HCT116 (cell line): ENCODE data around the gene TEX55. TPM values are rescaled to one million over a fixed set of nuclear protein-coding genes. Genes with fewer than 3 reads are reported as not detected.

Source experiments
- ATAC-seq: fragments of 200-7000 bp; cut with Tn5 transposase; 2 replicates; pipeline ENCODE4 v1.9.1; 2020; ENCODE audit warnings: mild to moderate bottlenecking, moderate library complexity
- BruUV-seq: library from RNA; stranded (reverse); fragments of 400-500 nt; replicated peaks from 2 replicates; lab custom pipeline; 2021; lab: Mats Ljungman, UMichigan
- CTCF ChIA-PET: fragments of 300-600 bp; sonication (Branson Sonifier 250); formaldehyde crosslinking; loops from one replicate; lab custom pipeline; 2021; ENCODE audit warnings: antibody characterized with exemption; lab: Charles Lee
- POLR2A ChIA-PET: fragments of 300-600, 350-600 bp; sonication (Branson Sonifier 250); formaldehyde crosslinking; loops from one replicate; lab custom pipeline; 2021; ENCODE audit warnings: antibody characterized with exemption; lab: Charles Lee
- RAD21 ChIA-PET, 2 experiments: fragments of 300-600 bp; sonication (Branson Sonifier 250); formaldehyde crosslinking; loops; one replicate each; lab custom pipeline; 2023; ENCODE audit warnings: low total read pairs in 2 of 2; ENCODE audit not compliant: uncharacterized antibody in 2 of 2, unreplicated experiment in 2 of 2, low non-redundant PET in 1 of 2; lab: Charles Lee
- DNase-seq: peaks from one replicate; pipeline ENCODE4 v3.0.0-alpha.2; 2010; ENCODE audit warnings: low read depth, low spot score
- H2AFZ ChIP-seq: fragments of 200-600 bp; shearing (Covaris generic), sonication (generic); 2 replicates; pipeline ENCODE4 v1.6.1; 2017; ENCODE audit warnings: low read depth, mixed run types, mixed read lengths, antibody characterized with exemption, low read length; ENCODE audit not compliant: poor library complexity, severe bottlenecking
- H3K27ac ChIP-seq: 2 replicates; pipeline ENCODE4 v1.5.1; 2012; ENCODE audit warnings: low read depth, low read length
- H3K27me3 ChIP-seq: fragments of 200-600 bp; sonication (generic); 2 replicates; pipeline ENCODE4 v1.6.1; 2016; ENCODE audit warnings: mixed run types, low read length, mixed read lengths; ENCODE audit not compliant: insufficient read depth
- H3K36me3 ChIP-seq, 2 experiments: fragments of 200-500 bp in 1 of 2; fragments of 200-600 bp in 1 of 2; sonication (Bioruptor generic) in 1 of 2; sonication (generic) in 1 of 2; 2 replicates each; pipeline versions ENCODE4 v1.5.1 to v1.6.1; 2014 to 2016; ENCODE audit warnings: low read length in 2 of 2, inconsistent platforms in 1 of 2, mixed read lengths in 1 of 2, mixed run types in 1 of 2; ENCODE audit not compliant: insufficient read depth in 2 of 2, control insufficient read depth in 1 of 2
- H3K4me1 ChIP-seq, 2 experiments: fragments of 200-600 bp in 1 of 2; sonication (generic) in 1 of 2; 2 replicates each; pipeline versions ENCODE4 v1.5.1 to v1.6.1; 2012 to 2017; ENCODE audit warnings: low read length in 2 of 2, inconsistent platforms in 1 of 2, mild to moderate bottlenecking in 1 of 2, mixed read lengths in 1 of 2, mixed run types in 1 of 2, moderate library complexity in 1 of 2; ENCODE audit not compliant: insufficient read depth in 2 of 2, control insufficient read depth in 1 of 2
- H3K4me2 ChIP-seq: fragments of 200-600 bp; sonication (generic); 2 replicates; pipeline ENCODE4 v1.6.1; 2017; ENCODE audit warnings: mixed run types, low read length, mixed read lengths
- H3K4me3 ChIP-seq, 2 experiments: fragments of 200-600 bp in 1 of 2; sonication (generic) in 1 of 2; replicated peaks in 1 of 2; 2 replicates each; pipeline ENCODE4 v1.5.1; 2011 to 2016; ENCODE audit warnings: low read length in 2 of 2, control low read depth in 1 of 2, low read depth in 1 of 2, mild to moderate bottlenecking in 1 of 2, mixed read lengths in 1 of 2, mixed run types in 1 of 2
- H3K79me2 ChIP-seq: fragments of 200-600 bp; sonication (generic); 2 replicates; pipeline ENCODE4 v1.6.1; 2017; ENCODE audit warnings: mild to moderate bottlenecking, mixed run types, low read length, moderate library complexity, mixed read lengths; ENCODE audit not compliant: insufficient read depth
- H3K9ac ChIP-seq: fragments of 200-600 bp; sonication (generic); 2 replicates; pipeline ENCODE4 v1.6.1; 2016; ENCODE audit warnings: low read length, mixed read lengths
- H3K9me2 ChIP-seq: fragments of 200-600 bp; sonication (generic), shearing (Covaris generic); 2 replicates; pipeline ENCODE4 v1.6.1; 2017; ENCODE audit warnings: mixed run types, mild to moderate bottlenecking, moderate library complexity; ENCODE audit not compliant: insufficient read depth
- H3K9me3 ChIP-seq, 2 experiments: fragments of 200-500 bp in 1 of 2; fragments of 200-600 bp in 1 of 2; sonication (Bioruptor generic) in 1 of 2; sonication (generic) in 1 of 2; 2 replicates each; pipeline ENCODE4 v1.6.1; 2014 to 2017; ENCODE audit warnings: low read length in 2 of 2, mixed read lengths in 2 of 2, inconsistent platforms in 1 of 2, low read depth in 1 of 2, mild to moderate bottlenecking in 1 of 2, mixed run types in 1 of 2, moderate library complexity in 1 of 2; ENCODE audit not compliant: control insufficient read depth in 1 of 2, insufficient read depth in 1 of 2
- H4K20me1 ChIP-seq: fragments of 200-600 bp; sonication (generic), shearing (Covaris generic); 2 replicates; pipeline ENCODE4 v1.6.1; 2017; ENCODE audit warnings: mixed run types, mild to moderate bottlenecking, moderate library complexity; ENCODE audit not compliant: insufficient read depth
- CBX3 ChIP-seq: IDR thresholded peaks from 2 replicates; pipeline ENCODE4 v1.6.1; 2012; ENCODE audit warnings: low read depth
- CEBPB ChIP-seq: IDR thresholded peaks from 2 replicates; pipeline ENCODE4 v1.6.1; 2012; ENCODE audit warnings: low read depth
- EGR1 ChIP-seq: IDR thresholded peaks from 2 replicates; pipeline ENCODE4 v1.6.1; 2012; ENCODE audit warnings: low read depth
- ELF1 ChIP-seq: IDR thresholded peaks from 2 replicates; pipeline ENCODE4 v1.6.1; 2012; ENCODE audit warnings: low read depth, borderline replicate concordance
- FOSL1 ChIP-seq: IDR thresholded peaks from 2 replicates; pipeline ENCODE4 v1.6.1; 2012; ENCODE audit warnings: low read depth
- POLR2A ChIP-seq: IDR thresholded peaks from 2 replicates; pipeline ENCODE4 v1.7.0; 2011; ENCODE audit warnings: borderline replicate concordance; ENCODE audit not compliant: insufficient read depth, insufficient read length; ENCODE audit errors: extremely low read depth
- TCF7L2 ChIP-seq: IDR thresholded peaks from 2 replicates; pipeline ENCODE4 v1.7.0; 2011; ENCODE audit warnings: borderline replicate concordance, inconsistent platforms; ENCODE audit not compliant: insufficient read depth, insufficient read length; ENCODE audit errors: extremely low read depth
- intact Hi-C: fragments of 100-400 bp; cut with micrococcal nuclease; formaldehyde crosslinking; loops from 2 replicates; pipeline ENCODE4 v1.10.0; 2022
- total RNA-seq: library from RNA; stranded (reverse); gene quantifications from one replicate; pipeline ENCODE4 v1.2.1, GENCODE V29; 2021; ENCODE audit not compliant: unreplicated experiment
- TF ChIP-seq, protein P1 (sequence below): IDR thresholded peaks from 2 replicates; pipeline ENCODE4 v1.6.1; 2012
- TF ChIP-seq, protein P2 (sequence below): IDR thresholded peaks from 2 replicates; pipeline ENCODE4 v1.6.1; 2011; ENCODE audit warnings: mild to moderate bottlenecking, low read length, moderate library complexity; ENCODE audit not compliant: insufficient replicate concordance; ENCODE audit errors: extremely low read depth
- TF ChIP-seq, protein P3 (sequence below): IDR thresholded peaks from 2 replicates; pipeline ENCODE4 v1.6.1; 2012; ENCODE audit warnings: low read depth
- TF ChIP-seq, protein P4 (sequence below), 3 experiments: fragments of 200-600 bp in 1 of 3; sonication (generic) in 1 of 3; IDR thresholded peaks in 2 of 3; conservative IDR thresholded peaks in 1 of 3; 2 replicates each; pipeline ENCODE4 v1.5.1; 2012 to 2017; ENCODE audit warnings: low read depth in 2 of 3, low read length in 2 of 3, antibody characterized with exemption in 1 of 3, borderline replicate concordance in 1 of 3, control low read depth in 1 of 3, mild to moderate bottlenecking in 1 of 3, mixed read lengths in 1 of 3, mixed run types in 1 of 3, moderate library complexity in 1 of 3; ENCODE audit not compliant: insufficient read depth in 1 of 3
- TF ChIP-seq, protein P5 (sequence below): IDR thresholded peaks from 2 replicates; pipeline ENCODE4 v1.6.1; 2012

TEX55 gene
- total RNA-seq, 1 experiment from 2014 or later, result not detected

DNA sequence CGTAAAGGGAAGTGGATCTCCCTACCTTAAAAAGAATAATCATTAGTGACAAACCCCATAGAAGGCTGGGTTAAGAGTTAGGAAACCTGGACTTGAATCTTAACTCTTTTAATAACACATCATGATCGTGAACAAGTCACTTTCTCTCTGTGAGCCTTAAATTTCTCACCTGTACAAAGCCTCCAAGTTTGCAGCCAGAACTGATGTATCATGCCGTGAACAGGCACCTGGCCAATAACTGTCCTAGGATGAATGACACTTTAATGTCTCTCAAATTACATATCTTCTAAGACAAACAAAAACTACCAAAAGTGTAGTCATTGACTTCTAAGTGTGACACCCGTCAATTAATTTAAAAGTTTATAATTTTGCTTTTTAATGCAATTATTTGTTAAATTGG lies 31.4 kb downstream of the TEX55 start:
- no peaks in the 10 kb centered on the region for H3K79me2 ChIP-seq
- POLR2A ChIA-PET, result no interaction called here
- no peaks in the 10 kb centered on the region for H3K36me3 ChIP-seq
- no peak for ATAC-seq
- no peak overlapping the region for H3K4me3 ChIP-seq
- DNase-seq, result no peak
- no peaks in the 10 kb centered on the region for H3K9me2 ChIP-seq
- intact Hi-C loops, result no loop called here
- no peaks in the 10 kb centered on the region for H3K27me3 ChIP-seq
- no peak overlapping the region for H3K27ac ChIP-seq
- BruUV-seq, result no TSS peak
- no peak overlapping the region for H3K4me2 ChIP-seq
- RAD21 ChIA-PET, result no interaction called here
- no peaks in the 10 kb centered on the region for H4K20me1 ChIP-seq
- TF ChIP-seq EGR1, result no peak
- TF ChIP-seq, protein P1, sequence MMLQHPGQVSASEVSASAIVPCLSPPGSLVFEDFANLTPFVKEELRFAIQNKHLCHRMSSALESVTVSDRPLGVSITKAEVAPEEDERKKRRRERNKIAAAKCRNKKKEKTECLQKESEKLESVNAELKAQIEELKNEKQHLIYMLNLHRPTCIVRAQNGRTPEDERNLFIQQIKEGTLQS, result no peak
- no peak for TF ChIP-seq POLR2A
- H3K9ac ChIP-seq, result no peak overlapping the region
- CTCF ChIA-PET, result no interaction called here
- no peak overlapping the region for H2AFZ ChIP-seq
- H3K9me3 ChIP-seq, result no peaks in the 10 kb centered on the region
- no peaks in the 10 kb centered on the region for H3K4me1 ChIP-seq

DNA sequence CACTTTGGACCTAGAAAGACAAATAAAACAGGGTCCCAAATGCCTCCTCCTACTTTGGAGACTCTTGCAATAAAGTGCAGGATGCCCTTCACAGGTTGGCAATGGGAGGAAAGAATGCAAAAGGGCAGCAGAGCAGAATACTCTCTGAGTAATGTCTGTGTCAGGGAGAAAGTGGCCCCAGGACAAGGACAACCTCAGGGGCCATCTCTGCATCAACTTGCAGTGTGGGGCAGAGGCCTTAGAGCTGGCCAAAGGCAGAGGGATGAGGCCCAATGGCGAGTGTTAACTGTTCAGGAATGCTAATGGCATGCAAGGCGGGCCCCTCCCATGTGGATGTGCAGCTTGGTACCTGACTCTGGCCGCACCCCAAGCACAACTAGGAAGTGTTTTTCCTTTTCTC lies 35.8 kb downstream of the TEX55 start:
- H3K27me3 ChIP-seq, result no peaks in the 10 kb centered on the region
- no peak overlapping the region for H3K4me3 ChIP-seq
- no peaks in the 10 kb centered on the region for H3K36me3 ChIP-seq
- H3K9ac ChIP-seq, result no peak overlapping the region
- no TSS peak for BruUV-seq
- H3K27ac ChIP-seq, result no peak overlapping the region
- no peak overlapping the region for H2AFZ ChIP-seq
- H3K4me1 ChIP-seq, result no peaks in the 10 kb centered on the region
- no peaks in the 10 kb centered on the region for H3K79me2 ChIP-seq
- H3K9me2 ChIP-seq, result no peaks in the 10 kb centered on the region
- H4K20me1 ChIP-seq, result no peaks in the 10 kb centered on the region
- no peak for ATAC-seq
- DNase-seq, result no peak
- H3K9me3 ChIP-seq, result no peaks in the 10 kb centered on the region
- ChIA-PET RAD21 (no interaction called here), POLR2A (no interaction called here), CTCF (no interaction called here)
- intact Hi-C loops, result no loop called here
- no peak overlapping the region for H3K4me2 ChIP-seq
- no peak for TF ChIP-seq FOSL1
- no peak for TF ChIP-seq POLR2A
- TF ChIP-seq ELF1, result no peak
- TF ChIP-seq, protein P2, sequence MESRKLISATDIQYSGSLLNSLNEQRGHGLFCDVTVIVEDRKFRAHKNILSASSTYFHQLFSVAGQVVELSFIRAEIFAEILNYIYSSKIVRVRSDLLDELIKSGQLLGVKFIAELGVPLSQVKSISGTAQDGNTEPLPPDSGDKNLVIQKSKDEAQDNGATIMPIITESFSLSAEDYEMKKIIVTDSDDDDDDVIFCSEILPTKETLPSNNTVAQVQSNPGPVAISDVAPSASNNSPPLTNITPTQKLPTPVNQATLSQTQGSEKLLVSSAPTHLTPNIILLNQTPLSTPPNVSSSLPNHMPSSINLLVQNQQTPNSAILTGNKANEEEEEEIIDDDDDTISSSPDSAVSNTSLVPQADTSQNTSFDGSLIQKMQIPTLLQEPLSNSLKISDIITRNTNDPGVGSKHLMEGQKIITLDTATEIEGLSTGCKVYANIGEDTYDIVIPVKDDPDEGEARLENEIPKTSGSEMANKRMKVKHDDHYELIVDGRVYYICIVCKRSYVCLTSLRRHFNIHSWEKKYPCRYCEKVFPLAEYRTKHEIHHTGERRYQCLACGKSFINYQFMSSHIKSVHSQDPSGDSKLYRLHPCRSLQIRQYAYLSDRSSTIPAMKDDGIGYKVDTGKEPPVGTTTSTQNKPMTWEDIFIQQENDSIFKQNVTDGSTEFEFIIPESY, result no peak
- no peak for TF ChIP-seq TCF7L2
- TF ChIP-seq, protein P3, sequence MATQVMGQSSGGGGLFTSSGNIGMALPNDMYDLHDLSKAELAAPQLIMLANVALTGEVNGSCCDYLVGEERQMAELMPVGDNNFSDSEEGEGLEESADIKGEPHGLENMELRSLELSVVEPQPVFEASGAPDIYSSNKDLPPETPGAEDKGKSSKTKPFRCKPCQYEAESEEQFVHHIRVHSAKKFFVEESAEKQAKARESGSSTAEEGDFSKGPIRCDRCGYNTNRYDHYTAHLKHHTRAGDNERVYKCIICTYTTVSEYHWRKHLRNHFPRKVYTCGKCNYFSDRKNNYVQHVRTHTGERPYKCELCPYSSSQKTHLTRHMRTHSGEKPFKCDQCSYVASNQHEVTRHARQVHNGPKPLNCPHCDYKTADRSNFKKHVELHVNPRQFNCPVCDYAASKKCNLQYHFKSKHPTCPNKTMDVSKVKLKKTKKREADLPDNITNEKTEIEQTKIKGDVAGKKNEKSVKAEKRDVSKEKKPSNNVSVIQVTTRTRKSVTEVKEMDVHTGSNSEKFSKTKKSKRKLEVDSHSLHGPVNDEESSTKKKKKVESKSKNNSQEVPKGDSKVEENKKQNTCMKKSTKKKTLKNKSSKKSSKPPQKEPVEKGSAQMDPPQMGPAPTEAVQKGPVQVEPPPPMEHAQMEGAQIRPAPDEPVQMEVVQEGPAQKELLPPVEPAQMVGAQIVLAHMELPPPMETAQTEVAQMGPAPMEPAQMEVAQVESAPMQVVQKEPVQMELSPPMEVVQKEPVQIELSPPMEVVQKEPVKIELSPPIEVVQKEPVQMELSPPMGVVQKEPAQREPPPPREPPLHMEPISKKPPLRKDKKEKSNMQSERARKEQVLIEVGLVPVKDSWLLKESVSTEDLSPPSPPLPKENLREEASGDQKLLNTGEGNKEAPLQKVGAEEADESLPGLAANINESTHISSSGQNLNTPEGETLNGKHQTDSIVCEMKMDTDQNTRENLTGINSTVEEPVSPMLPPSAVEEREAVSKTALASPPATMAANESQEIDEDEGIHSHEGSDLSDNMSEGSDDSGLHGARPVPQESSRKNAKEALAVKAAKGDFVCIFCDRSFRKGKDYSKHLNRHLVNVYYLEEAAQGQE, result no peak
- no peak for TF ChIP-seq CBX3
- no peak for TF ChIP-seq EGR1
- TF ChIP-seq, protein P4, sequence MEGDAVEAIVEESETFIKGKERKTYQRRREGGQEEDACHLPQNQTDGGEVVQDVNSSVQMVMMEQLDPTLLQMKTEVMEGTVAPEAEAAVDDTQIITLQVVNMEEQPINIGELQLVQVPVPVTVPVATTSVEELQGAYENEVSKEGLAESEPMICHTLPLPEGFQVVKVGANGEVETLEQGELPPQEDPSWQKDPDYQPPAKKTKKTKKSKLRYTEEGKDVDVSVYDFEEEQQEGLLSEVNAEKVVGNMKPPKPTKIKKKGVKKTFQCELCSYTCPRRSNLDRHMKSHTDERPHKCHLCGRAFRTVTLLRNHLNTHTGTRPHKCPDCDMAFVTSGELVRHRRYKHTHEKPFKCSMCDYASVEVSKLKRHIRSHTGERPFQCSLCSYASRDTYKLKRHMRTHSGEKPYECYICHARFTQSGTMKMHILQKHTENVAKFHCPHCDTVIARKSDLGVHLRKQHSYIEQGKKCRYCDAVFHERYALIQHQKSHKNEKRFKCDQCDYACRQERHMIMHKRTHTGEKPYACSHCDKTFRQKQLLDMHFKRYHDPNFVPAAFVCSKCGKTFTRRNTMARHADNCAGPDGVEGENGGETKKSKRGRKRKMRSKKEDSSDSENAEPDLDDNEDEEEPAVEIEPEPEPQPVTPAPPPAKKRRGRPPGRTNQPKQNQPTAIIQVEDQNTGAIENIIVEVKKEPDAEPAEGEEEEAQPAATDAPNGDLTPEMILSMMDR (IDR thresholded peaks at IDR 0.05 in 2 of 3, conservative IDR thresholded peaks at IDR 0.05 in 1 of 3; ENCODE audit: borderline replicate concordance in 1 of 3, insufficient read depth in 1 of 3, low read depth in 2 of 3, low read length in 2 of 3), result no peak
- no peak for TF ChIP-seq CEBPB
- TF ChIP-seq, protein P5, sequence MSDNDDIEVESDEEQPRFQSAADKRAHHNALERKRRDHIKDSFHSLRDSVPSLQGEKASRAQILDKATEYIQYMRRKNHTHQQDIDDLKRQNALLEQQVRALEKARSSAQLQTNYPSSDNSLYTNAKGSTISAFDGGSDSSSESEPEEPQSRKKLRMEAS, result no peak
